ENCODE measurements around the gene ATP6V0E1. TPM values are rescaled to one million over a fixed set of nuclear protein-coding genes. Genes with fewer than 3 reads are reported as not detected.

The ATP6V0E1 gene
- total and polyA plus RNA-seq, 2 of the 8 experiments (the other 6 are each of a cell fraction or from before 2014, with no cell fraction given): 108 to 134 TPM

GRCh38 chr5:172935096-172935495 lies 48.5 kb upstream of the ATP6V0E1 start:
- H3K23ac ChIP-seq (ENCODE audit: insufficient read length): no peak overlapping the region
- DNase-seq (ENCODE audit: low read depth in 1 of 2, low spot score in 2 of 2) (no peak), FAIRE-seq (no peak)
- H4K20me1 ChIP-seq (replicated peaks in 1 of 2; ENCODE audit: control insufficient read depth in 1 of 2, insufficient read depth in 2 of 2, low read length in 2 of 2): peaks cover 0 to 6% of the 10 kb centered on the region in 2 experiments
- H3K14ac ChIP-seq (ENCODE audit: insufficient read length): no peak overlapping the region
- H2BK120ac ChIP-seq (replicated peaks; ENCODE audit: low read depth, low read length): no peak overlapping the region
- H3K79me1 ChIP-seq (ENCODE audit: low read depth, low read length): no peaks in the 10 kb centered on the region
- H2BK20ac ChIP-seq (ENCODE audit: low read length): no peak overlapping the region
- WGBS, 2 experiments (ENCODE audit: extremely low coverage in 1 of 2, insufficient coverage in 1 of 2, insufficient read length in 1 of 2, insufficient replicate concordance in 2 of 2, low coverage in 1 of 2, low lambda C conversion rate in 2 of 2, missing lambda C conversion rate in 1 of 2): 94% methylated on average over 14 of the region's 14 CpGs; no CpG with 5 or more reads in 1 of the 2 experiments
- no peaks in the 10 kb centered on the region for H3K9me3 ChIP-seq (ENCODE audit: insufficient read depth in 2 of 2, low read depth in 1 of 2, low read length in 1 of 2)
- no peak overlapping the region for H4K8ac ChIP-seq (ENCODE audit: extremely low read depth, insufficient read depth, low read length)
- no peak overlapping the region for H2AK5ac ChIP-seq (ENCODE audit: low read depth, low read length)
- no peak overlapping the region for H4K5ac ChIP-seq (ENCODE audit: insufficient read length, low read depth, low read length)
- ChIA-PET POLR2A (ENCODE audit: partially characterized antibody) (no interaction called here), CTCF (ENCODE audit: partially characterized antibody) (interaction anchor here (0.9 to 12.2 kb wide), 5 partner anchors 18 to 225 kb away, joined by 3 to 206 read pairs (median 3); no protein-coding TSS in a partner anchor)
- no peak overlapping the region for H2AFZ ChIP-seq (ENCODE audit: low read length)
- TF ChIP-seq BACH1 (IDR thresholded peaks at IDR 0.05; ENCODE audit: low read length) (no peak), ZNF274 (IDR thresholded peaks at IDR 0.05; ENCODE audit: borderline replicate concordance, extremely low read depth, low read length) (no peak), CHD2 (IDR thresholded peaks at IDR 0.05; ENCODE audit: low read length) (no peak), KDM5A (IDR thresholded peaks at IDR 0.05; ENCODE audit: low read length) (no peak), SRF (IDR thresholded peaks at IDR 0.05; ENCODE audit: low read depth, low read length) (no peak), CEBPB (IDR thresholded peaks at IDR 0.05; ENCODE audit: low read depth, low read length) (no peak), POLR2AphosphoS5 (IDR thresholded peaks at IDR 0.05; ENCODE audit: low read depth, low read length) (no peak), JUN (IDR thresholded peaks at IDR 0.05; ENCODE audit: low read depth, low read length) (no peak), ATF3 (IDR thresholded peaks at IDR 0.05; ENCODE audit: insufficient read depth, low read depth, low read length) (no peak), RXRA (IDR thresholded peaks at IDR 0.05; ENCODE audit: insufficient read depth, low read depth, low read length) (no peak), CTCF (IDR thresholded peaks at IDR 0.05; ENCODE audit: control extremely low read depth in 1 of 3, insufficient read depth in 1 of 3, low read depth in 1 of 3, low read length in 3 of 3) (no peak)
- H3K18ac ChIP-seq (ENCODE audit: extremely low read depth, low read length): no peak overlapping the region
- no peaks in the 10 kb centered on the region for H3K79me2 ChIP-seq (ENCODE audit: control insufficient read depth in 1 of 2, insufficient read depth in 2 of 2, low read length in 2 of 2)
- no peak overlapping the region for H3K56ac ChIP-seq (replicated peaks; ENCODE audit: insufficient read length, low read depth, low read length)
- no peak overlapping the region for H3K9ac ChIP-seq (replicated peaks in 1 of 4; ENCODE audit: extremely low read depth in 1 of 4, low read depth in 3 of 4, low read length in 3 of 4)
- H3K4me1 ChIP-seq (replicated peaks in 1 of 4; ENCODE audit: control insufficient read depth in 3 of 4, insufficient read depth in 4 of 4, low read length in 3 of 4): no peaks in the 10 kb centered on the region
- H4K91ac ChIP-seq (replicated peaks; ENCODE audit: insufficient read length, low read length): no peak overlapping the region
- no peak overlapping the region for H3K4me2 ChIP-seq (ENCODE audit: insufficient read depth in 1 of 2, low read depth in 2 of 2, low read length in 2 of 2)
- no peak overlapping the region for H2BK5ac ChIP-seq (ENCODE audit: low read depth, low read length)
- no peak overlapping the region for H3K4me3 ChIP-seq (ENCODE audit: extremely low read depth in 1 of 4, insufficient read depth in 2 of 4, low read depth in 3 of 4, low read length in 4 of 4)
- no peak overlapping the region for H3K27ac ChIP-seq (ENCODE audit: low read depth, low read length)
- H2BK12ac ChIP-seq (ENCODE audit: low read depth, low read length): no peak overlapping the region
- no peaks in the 10 kb centered on the region for H3K27me3 ChIP-seq (replicated peaks in 1 of 4; ENCODE audit: control insufficient read depth in 3 of 4, extremely low read depth in 1 of 4, insufficient read depth in 3 of 4, low read length in 3 of 4)
- no peak overlapping the region for H3K4ac ChIP-seq (replicated peaks; ENCODE audit: insufficient read length, low read depth, low read length)
- H2BK15ac ChIP-seq (ENCODE audit: low read length): no peak overlapping the region
- H3K23me2 ChIP-seq (ENCODE audit: low read depth, low read length): no peaks in the 10 kb centered on the region
- peaks cover 5 to 33% (median 24%) of the 10 kb centered on the region in 4 experiments; a peak in 7 of 8 replicates for H3K36me3 ChIP-seq (ENCODE audit: control insufficient read depth in 2 of 4, insufficient read depth in 4 of 4, low read length in 3 of 4)
